Measurements from ENCODE around the gene VPS29. TPM values are rescaled to one million over a fixed set of nuclear protein-coding genes. Genes with fewer than 3 reads are reported as not detected.

VPS29 gene
- 561 and 578 TPM in 2 replicates for polyA plus RNA-seq

GRCh38 chr12:110501752-110502738 lies at the start of gene VPS29, which contains the start of gene RAD9B:
VPS29 (minus strand) TSS chr12:110502111; CDS start chr12:110502051, 60 bp downstream.
RAD9B (plus strand) TSS chr12:110502331; CDS start chr12:110502338, 7 bp downstream.

GRCh38 chr12:110468214-110469048 lies 33.5 kb downstream of the VPS29 start, which contains the start of the genes FAM216A and GPN3:
FAM216A (plus strand) TSS chr12:110468845; CDS start chr12:110468876, 31 bp downstream.
GPN3 (minus strand) TSS chr12:110468257; CDS start chr12:110468203, 54 bp downstream.

GRCh38 chr12:110449799-110450497 lies 52.0 kb downstream of the VPS29 start, which contains the start of gene ARPC3:
ARPC3 (minus strand) TSS chr12:110450337; CDS start chr12:110450260, 77 bp downstream.

Other genes with a start within 250 kb of the VPS29 start
- gene ATP2A2, start 220.9 kb downstream of the VPS29 start, polyA plus RNA-seq = 626 and 758 TPM in 2 replicates
- 48.7 and 54.4 TPM in 2 replicates for gene ANAPC7, start 98.4 kb downstream of the VPS29 start, polyA plus RNA-seq
- gene ARPC3, start 51.8 kb downstream of the VPS29 start, polyA plus RNA-seq = 480 and 540 TPM in 2 replicates
- gene GPN3, start 33.9 kb downstream of the VPS29 start, polyA plus RNA-seq = 37.9 and 52.5 TPM in 2 replicates
- gene FAM216A, start 33.3 kb downstream of the VPS29 start, polyA plus RNA-seq = 69.0 and 70.7 TPM in 2 replicates
- gene RAD9B, start 220 bp upstream of the VPS29 start, polyA plus RNA-seq = not detected in 2 replicates
- gene PPTC7, start 81.2 kb upstream of the VPS29 start, polyA plus RNA-seq = 27.5 and 28.5 TPM in 2 replicates
- gene TCTN1, start 112.0 kb upstream of the VPS29 start, polyA plus RNA-seq = 12.0 and 13.8 TPM in 2 replicates
- 0.50 and 1.2 TPM in 2 replicates for gene HVCN1, start 187.0 kb upstream of the VPS29 start, polyA plus RNA-seq
- 43.1 and 59.7 TPM in 2 replicates for gene PPP1CC, start 240.8 kb upstream of the VPS29 start, polyA plus RNA-seq

Measured in Purkinje cell (primary cell).